ENCODE results near the gene CIB2. TPM values are rescaled to one million over a fixed set of nuclear protein-coding genes. Genes with fewer than 3 reads are reported as not detected.

The CIB2 gene
- total RNA-seq, 1 donor from 2014 or later = 15.9 TPM

DNA sequence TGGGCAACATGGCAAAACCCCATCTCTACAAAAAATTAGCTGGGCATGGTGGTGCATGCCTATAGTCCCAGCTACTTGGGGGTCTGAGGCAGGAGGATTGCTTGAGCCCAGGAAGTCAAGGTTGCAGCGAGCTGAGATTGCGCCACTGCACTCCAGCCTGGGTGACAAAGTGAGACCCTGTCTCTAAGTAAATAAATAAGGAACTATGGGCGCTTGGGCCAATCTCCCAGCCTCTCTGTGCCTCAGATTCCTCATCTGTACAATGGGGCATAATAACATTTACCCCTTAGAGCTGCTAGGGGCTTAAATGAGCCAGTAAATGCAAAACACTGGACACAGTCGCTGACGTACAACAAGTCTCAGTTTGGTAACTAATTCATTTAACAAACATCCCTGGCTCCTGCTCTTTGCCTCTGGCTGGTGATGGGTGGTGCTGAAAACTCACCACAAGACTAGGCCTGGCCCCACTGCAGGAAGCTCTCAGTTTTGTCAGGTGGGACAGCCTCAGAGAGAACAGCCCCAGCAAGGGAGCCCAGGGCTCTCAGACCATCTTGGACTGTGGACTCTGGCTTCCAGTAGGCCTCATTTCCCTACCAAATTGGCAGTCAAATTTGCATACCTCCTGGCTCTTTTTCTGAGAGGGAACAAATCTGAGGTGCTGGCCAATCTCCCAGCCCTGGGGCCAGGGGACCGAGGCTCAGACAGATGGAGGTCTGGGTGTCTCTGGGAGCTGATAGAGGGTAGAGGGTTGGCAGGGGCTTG, 47.4 kb downstream of the CIB2 start:
- DNase-seq (ENCODE audit: low spot score) = no peak

DNA sequence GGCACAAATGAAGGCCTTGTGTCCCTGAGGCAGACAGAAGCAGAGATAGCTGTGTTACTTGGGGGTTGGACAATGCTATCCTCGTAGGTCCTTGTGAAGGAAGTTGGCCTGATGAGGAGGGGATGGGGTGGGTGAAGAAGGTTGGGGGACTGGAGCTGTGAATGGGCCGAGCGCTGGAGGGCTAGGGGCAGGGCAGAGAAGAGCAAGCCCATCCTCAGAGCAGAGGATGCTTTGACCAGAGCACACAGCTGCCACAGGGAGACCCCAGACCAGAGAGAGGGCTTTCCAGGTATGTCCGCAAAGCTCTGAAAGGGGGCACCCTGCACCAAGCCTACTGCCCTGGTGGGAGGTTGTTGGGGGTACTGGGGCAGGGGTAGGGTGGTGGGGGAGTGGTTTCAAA, 48.1 kb downstream of the CIB2 start:
- no peak for DNase-seq (ENCODE audit: low spot score)

DNA sequence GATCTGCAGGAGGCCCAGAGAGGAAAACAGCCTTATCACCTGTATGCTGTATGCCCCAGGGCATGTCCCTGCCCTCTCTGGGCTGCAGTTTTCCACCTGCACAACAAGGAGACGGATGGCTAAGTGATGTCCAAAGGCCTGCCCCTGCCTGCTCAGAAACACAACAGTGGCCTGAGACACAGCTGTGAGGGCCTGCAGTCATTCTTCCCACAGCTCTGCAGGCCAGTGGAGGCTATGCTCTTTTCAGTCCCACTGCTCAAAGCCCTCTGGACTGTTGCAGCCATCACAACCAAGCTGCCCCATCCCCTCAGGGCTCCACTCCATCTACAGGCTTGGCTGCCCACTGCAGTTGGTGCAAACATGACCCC, 48.5 kb downstream of the CIB2 start:
- no peak for DNase-seq (ENCODE audit: low spot score)

DNA sequence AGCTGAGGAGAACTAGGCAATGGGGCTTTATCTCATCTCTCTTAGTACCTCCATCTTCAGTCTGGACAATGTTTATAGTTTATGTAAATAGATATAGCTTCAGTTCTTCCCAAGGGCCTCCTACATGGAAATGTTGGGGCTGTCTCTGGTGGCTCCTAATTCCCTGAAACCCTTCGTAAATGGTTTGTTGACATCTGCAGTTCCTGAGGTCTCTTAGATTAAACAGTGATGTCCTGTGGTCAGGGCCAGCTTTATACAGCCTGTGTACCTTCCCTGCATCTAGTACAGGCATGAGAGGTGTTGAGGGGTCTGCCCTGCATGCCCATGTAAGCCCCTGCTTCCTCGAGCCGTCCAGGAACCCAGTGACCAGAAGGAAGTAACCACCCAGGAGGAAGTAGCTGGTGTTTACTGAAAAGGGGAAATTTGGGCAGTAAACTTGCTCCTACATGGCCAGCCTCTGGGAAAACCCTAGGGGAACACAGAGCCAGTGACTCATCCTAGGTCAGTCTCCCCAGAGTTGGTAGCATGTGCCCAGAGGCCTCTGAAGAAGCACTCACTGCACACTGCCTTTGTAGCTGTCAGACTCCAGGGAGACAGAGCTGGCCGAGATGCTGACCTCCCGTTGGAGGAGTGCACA, 49.0 kb downstream of the CIB2 start:
- no peak for DNase-seq (ENCODE audit: low spot score)

- DNase-seq (ENCODE audit: low spot score) = no peak
Measured at GRCh38 chr15:78080088-78080460, 51.2 kb downstream of the CIB2 start.

DNA sequence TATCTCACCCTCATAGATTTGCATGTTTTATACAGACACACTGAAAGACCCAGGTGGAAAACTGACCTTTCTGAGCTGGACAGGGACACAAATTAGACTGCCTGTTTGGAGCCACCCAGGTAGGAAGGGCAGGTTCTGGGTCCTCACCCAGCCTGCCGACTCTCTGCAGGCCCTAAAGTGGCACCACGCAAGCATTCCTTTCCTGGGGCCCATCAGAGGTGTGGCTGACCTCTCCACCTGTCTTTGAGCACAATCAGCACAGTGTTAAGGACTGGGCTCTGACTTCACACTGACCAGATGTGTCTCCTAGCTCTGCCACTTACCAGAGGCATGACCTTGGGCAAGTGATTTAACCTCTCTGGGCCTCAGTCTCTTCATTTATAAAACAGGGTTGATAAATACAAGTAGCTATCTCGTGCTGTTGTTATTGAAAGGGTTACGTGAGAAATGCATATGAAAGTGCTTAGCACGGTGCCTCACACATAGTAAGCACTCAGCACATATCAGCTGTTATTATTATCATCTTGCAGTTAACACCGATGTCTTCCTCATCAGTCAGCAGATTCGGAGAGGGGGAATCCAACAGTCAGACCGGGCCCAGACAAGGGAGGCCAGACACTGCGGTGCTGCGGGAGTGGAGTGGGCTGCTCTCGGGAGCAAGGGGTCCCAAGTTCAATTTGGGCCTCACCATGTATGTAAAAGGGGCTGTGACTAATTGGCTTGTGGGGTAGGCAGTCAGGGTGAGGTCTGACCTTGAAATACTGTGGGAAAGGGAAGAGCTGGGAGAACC, 51.8 kb downstream of the CIB2 start:
- no peak for DNase-seq (ENCODE audit: low spot score)

- DNase-seq (ENCODE audit: low spot score) = no peak
Measured at GRCh38 chr15:78077871-78078210, 53.4 kb downstream of the CIB2 start.

- peak; percentile 66 for DNase-seq (ENCODE audit: low spot score)
Measured at GRCh38 chr15:78077053-78077870, 54.0 kb downstream of the CIB2 start, which contains the start of gene TBC1D2B. TSS of gene TBC1D2B (minus strand) at chr15:78077711. CDS start at chr15:78077652, 59 bp downstream.

- no peak for DNase-seq (ENCODE audit: low spot score)
Measured at GRCh38 chr15:78076231-78077052, 54.8 kb downstream of the CIB2 start.

GRCh38 chr15:78075490-78076230, 55.6 kb downstream of the CIB2 start:
- peak; percentile 75 for DNase-seq (ENCODE audit: low spot score)

DNA sequence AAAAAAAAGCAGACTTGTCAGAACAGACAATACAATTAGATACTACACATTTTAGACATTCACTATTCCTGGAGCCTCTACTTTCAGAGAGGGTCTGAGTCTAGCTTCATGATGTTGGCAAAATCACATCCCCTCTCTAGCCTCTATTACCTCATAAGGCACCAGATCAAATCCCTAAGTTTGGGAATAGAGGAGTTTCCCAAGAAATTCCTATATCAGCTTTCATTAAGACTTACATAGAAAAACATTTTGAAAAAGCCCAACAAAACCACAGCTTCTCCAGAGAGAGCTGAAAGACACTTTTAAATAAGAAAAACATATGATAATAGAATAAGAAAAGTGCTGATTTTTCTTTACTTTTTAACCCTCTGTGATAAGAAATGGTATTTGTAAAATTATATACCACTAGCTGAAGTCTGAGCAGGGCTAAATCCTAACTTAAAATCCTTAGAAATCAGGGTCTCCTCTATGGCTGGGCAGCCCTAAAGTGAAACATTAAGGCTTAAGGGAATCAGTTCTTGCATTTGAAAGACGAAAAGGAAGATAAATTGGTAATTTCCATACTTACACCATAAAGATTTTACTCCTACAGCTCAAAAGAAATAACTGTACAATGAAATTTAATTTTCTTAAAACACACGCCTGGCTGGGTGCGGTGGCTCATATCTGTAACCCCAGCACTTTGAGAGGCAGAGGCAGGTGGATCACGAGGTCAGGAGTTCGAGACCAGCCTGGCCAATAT, 58.0 kb downstream of the CIB2 start:
- no peak for DNase-seq (ENCODE audit: low spot score)

DNA sequence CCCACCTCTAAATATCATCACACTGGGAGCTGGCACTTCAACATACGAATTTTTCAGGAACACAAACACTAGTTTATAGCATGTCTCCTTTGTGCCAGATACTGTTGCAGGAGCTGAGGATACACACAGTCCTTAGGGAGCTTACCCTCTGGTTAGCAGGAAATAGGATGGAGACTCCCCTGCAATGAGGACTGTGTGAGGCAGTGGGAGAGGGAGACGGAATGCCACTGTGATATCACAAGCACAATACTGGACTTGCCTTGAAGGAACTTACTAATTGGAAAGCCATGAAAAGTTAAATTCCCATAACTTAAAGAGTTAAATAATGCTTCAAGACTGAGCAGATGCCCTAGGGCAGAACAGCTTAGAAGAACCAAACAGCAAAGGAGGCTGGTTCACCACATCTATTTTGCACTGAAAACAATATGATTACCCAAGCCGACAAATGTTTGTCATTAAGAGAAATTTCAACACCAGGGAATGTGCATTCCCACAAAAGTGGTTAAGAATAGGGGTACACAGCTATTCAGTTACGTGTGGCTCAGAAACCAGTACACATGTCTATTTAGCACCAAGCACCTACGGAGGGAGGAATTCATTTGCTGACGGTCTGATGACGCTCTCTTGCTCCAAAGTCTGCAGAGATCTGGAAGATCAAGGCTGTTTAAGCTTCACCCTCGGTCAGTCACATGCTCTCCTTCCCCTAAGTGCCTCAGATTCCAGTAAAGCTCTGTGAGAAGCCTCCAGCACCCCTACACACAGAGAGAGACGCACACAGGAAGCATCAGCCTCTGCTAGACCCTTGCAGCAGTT, 59.0 kb downstream of the CIB2 start:
- no peak for DNase-seq (ENCODE audit: low spot score)

- DNase-seq (ENCODE audit: low spot score) = no peak
Measured at GRCh38 chr15:78071383-78071782, 59.9 kb downstream of the CIB2 start.

DNA sequence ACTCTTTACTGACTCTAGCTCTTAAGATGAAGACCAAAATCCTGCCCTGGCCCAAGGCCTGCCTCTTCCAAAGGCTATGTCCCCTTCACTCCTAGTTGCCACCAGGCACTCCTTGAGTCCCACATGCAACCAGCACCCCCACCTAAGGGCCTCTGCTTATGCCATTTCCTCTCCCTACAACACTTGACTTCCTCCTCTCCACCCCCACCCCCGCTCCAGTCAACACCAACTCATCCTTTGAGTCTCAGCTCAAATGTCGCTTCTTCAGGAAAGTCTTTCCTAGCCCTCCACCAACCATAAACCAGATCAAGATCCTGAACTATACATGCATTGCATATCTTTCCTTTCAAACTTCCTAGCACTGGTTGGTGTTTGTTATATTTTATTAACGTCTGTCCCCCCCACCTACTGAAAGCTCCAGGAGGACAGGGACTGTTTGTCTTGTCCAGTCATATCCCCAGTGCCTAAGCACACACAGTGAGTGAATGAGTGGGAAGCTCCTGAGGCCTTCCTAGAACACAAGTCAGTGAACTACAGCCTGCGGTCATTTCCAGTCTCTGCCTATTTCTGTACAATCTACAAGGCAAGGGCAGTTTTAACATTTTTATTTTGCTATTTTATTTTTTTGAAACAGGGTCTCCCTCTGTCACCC, 61.1 kb downstream of the CIB2 start:
- no peak for DNase-seq (ENCODE audit: low spot score)

- no peak for DNase-seq (ENCODE audit: low spot score)
Measured at GRCh38 chr15:78069462-78070029, 61.7 kb downstream of the CIB2 start.

GRCh38 chr15:78069052-78069414, 62.2 kb downstream of the CIB2 start:
- no peak for DNase-seq (ENCODE audit: low spot score)

- no peak for DNase-seq (ENCODE audit: low spot score)
Measured at GRCh38 chr15:78067328-78068228, 63.7 kb downstream of the CIB2 start.

Measured in ureter (tissue), 1 donor.